Inflammatory macrophage (primary cell): ENCODE data around the gene DEFB132.
A peak's percentile ranks its signal among the peaks of the same experiment; 100 is the strongest.

Experiments used
- DNase-seq, 2 donors: peaks; one replicate each; pipeline ENCODE4 v3.0.0-alpha.2; 2020 to 2022

DEFB132 gene

DNA sequence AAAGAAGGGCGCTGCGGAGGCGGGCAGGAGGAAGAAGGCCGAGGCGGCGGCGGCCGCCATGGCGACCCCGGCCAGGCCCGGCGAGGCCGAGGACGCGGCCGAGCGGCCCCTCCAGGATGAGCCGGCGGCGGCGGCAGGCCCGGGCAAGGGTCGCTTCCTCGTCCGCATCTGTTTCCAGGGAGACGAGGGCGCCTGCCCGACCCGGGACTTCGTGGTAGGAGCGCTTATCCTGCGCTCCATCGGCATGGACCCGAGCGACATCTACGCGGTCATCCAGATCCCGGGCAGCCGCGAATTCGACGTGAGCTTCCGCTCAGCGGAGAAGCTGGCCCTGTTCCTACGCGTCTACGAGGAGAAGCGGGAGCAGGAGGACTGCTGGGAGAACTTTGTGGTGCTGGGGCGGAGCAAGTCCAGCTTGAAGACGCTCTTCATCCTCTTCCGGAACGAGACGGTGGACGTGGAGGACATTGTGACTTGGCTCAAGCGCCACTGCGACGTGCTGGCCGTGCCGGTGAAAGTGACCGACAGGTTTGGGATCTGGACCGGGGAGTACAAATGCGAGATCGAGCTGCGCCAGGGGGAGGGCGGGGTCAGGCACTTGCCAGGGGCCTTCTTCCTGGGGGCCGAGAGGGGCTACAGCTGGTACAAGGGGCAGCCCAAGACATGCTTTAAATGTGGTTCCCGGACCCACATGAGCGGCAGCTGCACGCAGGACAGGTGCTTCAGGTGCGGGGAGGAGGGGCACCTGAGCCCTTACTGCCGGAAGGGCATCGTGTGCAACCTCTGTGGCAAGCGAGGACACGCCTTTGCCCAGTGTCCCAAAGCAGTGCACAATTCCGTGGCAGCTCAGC is 40.6 kb downstream of the DEFB132 start:
- peak; percentile 79 to 90 for DNase-seq

DNA sequence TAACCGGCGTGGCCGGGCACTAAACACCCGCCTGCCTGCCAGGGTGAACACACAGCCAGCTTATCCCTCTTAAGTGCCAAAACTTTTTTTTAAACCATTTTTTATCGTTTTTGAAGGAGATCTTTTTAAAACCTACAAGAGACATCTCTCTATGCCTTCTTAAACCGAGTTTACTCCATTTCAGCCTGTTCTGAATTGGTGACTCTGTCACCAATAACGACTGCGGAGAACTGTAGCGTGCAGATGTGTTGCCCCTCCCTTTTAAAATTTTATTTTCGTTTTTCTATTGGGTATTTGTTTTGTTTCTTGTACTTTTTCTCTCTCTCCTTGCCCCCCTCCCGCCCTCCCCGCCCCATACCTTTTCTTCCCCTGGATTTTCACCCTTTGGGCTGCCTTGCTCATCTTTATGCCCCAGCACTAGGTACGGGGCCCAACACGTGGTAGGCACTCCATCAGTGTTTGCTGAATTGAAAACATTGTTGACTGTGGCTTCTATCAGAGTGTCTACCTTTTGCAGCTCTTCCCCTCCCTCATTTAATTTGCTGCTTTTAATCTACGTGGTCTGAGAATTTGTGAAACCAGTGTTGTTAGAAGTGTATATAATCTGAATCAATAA is 41.4 kb downstream of the DEFB132 start:
- peak in 1 of 2 donors; percentile 14 for DNase-seq

DNA sequence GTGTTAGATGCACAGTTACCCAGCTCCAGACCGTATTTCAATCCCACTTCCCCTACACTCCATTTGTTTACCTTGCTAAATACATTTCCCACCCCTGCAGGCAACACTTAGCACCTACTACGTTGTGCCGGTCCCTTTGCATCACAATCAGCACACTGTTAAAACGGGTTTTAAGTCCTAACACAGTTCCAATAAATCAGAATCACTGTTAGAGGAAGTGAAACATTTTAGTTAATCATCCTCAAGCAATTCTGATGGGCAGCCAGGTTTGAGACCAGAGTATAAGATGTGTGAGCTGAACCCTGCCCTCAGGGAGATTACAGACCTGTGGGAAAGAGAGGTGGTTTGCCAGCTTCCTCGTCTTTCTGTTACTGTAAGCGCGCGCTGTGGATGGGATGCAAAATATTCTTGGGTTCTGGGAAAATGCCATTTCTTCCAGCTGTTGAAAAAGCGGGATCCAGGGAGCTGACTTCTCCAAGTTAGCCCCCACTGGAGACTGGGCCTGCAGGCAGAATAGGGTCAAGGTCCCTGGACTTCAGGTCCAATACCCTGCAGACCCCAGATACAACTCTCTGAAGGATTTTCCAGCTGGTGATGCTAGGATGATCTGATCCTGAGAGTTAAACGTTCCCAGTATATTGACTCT is 42.9 kb downstream of the DEFB132 start:
- DNase-seq = no peak

DNA sequence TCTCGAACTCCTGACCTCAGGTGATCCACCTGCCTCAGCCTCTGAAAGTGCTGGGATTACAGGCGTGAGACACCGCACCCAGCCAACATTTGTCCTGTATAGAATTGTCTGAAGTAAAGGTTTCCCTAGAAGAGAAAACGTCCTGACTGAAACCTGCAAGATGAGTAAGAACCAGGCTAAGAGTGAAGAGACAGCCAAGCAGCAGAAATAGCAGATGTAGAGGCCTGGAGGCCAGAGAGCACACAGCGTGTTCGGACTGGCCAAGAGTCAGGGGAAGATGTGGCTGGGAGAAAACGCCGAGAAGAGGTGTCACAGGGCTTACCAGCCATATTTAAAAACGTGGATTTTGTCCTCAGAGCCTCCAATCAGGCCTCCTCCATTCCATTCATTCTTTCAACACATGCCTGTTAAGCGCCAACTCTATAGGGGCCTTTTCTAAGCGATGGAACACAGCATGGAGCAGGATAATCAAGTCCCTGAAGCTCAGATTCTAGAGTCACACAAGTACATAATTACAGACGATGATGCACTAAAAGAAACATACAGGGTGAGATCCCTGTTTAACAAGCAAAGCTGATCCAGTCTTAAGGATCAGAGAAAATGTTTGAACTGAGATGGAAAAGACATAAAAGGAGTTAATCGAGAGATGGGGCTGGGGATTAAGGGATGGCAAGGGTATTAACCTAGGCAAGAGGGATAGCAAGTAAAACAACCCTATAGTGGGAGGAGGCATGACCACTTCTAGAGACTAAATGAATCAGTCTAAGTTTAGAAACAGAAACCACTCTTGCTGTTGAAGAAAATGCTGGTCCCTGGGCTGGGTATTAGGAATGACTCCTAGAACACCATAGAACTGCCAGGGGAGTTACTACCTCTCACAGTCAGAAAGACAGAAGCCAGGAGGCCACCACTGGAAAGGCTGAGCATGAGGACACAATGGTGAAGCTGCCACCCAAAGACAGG is 44.6 kb downstream of the DEFB132 start:
- DNase-seq = no peak

DNA sequence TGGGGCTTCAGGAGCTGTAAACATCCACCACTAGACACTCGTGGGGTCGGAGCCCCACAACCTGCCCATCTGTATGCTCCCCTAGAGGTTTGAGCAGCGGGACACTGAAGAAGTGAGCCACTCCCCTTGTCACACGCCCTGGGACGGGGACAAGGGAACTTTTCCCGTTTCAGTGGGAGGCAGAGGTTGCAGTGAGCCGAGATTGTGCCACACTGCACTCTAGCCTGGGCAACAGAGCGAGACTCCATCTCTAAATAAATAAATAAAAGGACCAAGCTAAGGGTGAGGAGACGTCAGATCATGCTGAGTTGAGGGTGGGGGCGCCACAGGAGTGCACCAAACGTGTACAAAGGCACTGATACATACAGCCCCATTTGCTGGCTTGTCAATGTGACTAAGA is 48.2 kb downstream of the DEFB132 start:
- DNase-seq = no peak

DNA sequence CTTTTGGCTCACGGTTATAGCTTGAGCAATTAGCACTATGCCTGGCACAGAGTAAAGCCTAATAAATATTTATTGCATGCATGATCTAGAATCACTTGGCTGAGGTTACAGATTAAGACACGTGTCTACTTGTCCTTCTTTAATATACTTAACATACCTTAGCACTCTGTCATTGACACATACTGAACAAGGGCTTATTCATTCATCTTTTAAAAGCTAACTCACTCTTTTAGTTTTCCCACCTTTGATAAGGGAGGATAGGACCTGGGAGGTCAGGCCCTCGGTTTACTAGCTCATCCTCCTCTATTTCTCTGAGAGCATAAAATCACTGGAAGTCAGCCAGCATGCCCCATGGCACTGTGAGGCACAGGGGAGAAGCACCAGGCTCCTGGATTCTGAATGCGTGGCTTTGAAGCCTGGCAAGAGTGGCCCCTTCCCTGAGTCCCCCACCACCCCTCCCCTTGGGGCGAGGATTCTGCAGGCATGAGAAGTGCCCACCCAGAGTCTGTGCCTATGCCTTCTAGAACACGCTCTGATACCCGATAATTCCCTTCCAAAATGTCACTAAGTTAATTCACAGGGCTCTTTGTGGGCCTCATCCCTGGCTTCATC is 51.0 kb downstream of the DEFB132 start:
- no peak for DNase-seq

DNA sequence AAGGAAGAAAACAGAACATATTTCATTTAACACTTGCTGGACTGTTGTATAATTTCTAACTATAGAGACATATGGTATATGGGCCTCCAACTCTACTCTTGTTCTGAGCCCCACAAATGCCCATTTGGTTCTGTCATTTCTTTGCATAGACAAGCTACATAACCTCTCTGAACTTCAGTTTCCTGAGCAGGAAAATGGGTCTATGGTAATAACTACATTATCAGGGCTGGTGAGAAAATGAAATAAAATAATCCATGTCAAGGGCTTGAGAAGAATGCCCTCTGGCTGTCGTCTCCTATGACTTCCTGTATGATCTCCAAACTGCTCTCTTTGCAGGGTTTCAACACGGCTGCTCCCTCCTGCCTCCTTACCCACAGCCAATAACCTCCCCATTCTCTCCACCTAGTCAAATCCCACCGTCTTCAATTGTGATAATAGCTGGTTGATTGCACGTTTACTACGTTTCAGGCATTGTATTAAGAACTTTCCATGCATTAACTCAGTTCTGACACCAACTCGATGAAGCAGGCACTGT is 51.8 kb downstream of the DEFB132 start:
- DNase-seq = no peak

DNA sequence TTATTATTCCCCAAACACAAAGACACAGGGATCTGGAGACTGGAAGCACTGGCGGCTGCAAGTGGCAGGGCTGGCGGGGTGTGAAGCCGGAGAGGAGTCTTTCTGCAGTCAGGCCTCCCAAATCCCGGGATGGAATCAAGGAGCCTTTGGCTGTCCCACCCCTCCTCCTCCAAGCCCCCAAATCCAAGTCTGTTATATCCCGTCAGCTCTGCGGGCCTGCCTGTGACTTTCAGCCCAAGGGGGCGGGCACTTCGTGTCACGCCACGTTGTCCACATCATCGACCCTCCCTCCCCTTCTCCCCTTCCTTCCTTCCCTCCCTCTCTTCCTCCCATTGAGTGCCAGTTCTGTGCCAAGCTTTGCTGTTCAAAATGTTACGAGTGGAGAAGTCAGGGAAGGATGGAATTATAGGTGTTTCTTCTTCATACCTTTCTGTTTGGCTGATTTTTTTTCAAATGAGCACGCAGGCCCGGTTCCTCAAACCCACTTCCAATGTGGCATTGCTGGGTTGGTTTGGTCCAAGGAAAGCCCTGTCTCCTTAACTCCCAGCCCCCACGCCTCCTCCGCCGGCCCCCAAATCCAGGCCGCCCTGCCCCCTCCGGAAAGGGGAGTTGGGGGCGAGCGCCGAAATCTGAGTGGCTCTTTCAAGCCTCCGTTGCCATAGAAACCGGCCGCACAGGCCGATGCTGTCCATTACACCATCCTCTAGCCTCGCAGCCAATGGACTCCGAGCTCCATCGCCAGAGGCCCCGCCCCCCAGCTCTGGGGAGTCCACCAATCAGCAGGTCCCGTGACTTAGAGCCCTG is 52.5 kb downstream of the DEFB132 start:
- peak; percentile 78 to 88 for DNase-seq

DNA sequence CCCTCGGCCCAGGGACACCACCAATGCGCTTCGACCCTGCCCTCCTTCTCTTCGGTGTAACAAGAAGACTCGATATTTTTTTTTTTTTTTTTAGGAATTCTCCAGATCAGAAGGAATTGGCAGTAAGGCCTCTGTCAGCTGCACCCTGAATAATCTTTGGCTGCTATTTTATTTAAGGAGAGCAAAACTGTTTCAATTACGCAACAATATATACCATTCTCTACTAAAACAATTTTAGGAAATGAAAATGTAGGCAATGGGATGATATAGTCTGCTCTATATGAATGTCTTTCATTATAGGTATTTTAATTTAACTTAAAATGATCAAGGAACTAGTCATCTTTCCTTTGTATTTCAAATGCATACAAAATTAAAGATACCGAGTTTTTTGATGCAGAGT is 53.1 kb downstream of the DEFB132 start:
- no peak for DNase-seq
